Osteoblast (primary cell): ENCODE measurements around the gene TBATA. TPM values are rescaled to one million over a fixed set of nuclear protein-coding genes. Genes with fewer than 3 reads are reported as not detected.
"Not testable (repeated sequence)": the region's sequence is repeated elsewhere in the genome, so short reads cannot be mapped to it uniquely, and the experiment has no call there.

Experiments used
- DNase-seq: peaks from one replicate; pipeline ENCODE4 v3.0.0; 2011; ENCODE audit warnings: low spot score, mixed read lengths; ENCODE audit not compliant: insufficient read length; ENCODE audit errors: missing footprints
- H2AFZ ChIP-seq: 2 replicates; pipeline ENCODE4 v1.6.0; 2011; ENCODE audit warnings: mild to moderate bottlenecking, low read length
- H3K27ac ChIP-seq: 2 replicates; pipeline ENCODE4 v1.5.1; 2011; ENCODE audit warnings: mild to moderate bottlenecking, low read depth, low read length, moderate library complexity
- H3K27me3 ChIP-seq: 2 replicates; pipeline ENCODE4 v1.6.0; 2012; ENCODE audit warnings: mild to moderate bottlenecking, control low read depth, inconsistent platforms, low read length, moderate library complexity; ENCODE audit not compliant: insufficient read depth
- H3K36me3 ChIP-seq: 2 replicates; pipeline ENCODE4 v1.5.1; 2011; ENCODE audit warnings: mild to moderate bottlenecking, low read length, control low read depth, moderate library complexity; ENCODE audit not compliant: insufficient read depth
- H3K4me1 ChIP-seq: 2 replicates; pipeline ENCODE4 v1.5.1; 2011; ENCODE audit warnings: mild to moderate bottlenecking, low read length, control low read depth, moderate library complexity; ENCODE audit not compliant: insufficient read depth
- H3K4me2 ChIP-seq: 2 replicates; pipeline ENCODE4 v1.6.0; 2011; ENCODE audit warnings: mild to moderate bottlenecking, low read length; ENCODE audit not compliant: insufficient read depth
- H3K4me3 ChIP-seq: fragments of 200-600 bp; sonication (generic); 3 replicates; pipeline ENCODE4 v1.5.1; 2012; ENCODE audit warnings: mild to moderate bottlenecking, low read length, inconsistent platforms; ENCODE audit not compliant: insufficient read depth
- H3K79me2 ChIP-seq: 2 replicates; pipeline ENCODE4 v1.6.0; 2012; ENCODE audit warnings: mild to moderate bottlenecking, low read length, control low read depth, inconsistent platforms; ENCODE audit not compliant: insufficient read depth
- H3K9me3 ChIP-seq: 2 replicates; pipeline ENCODE4 v1.5.1; 2011; ENCODE audit warnings: low read depth, low read length, control low read depth
- H4K20me1 ChIP-seq: 2 replicates; pipeline ENCODE4 v1.6.0; 2012; ENCODE audit warnings: mild to moderate bottlenecking, low read length, control low read depth; ENCODE audit not compliant: insufficient read depth
- CTCF ChIP-seq: IDR thresholded peaks from 2 replicates; pipeline ENCODE4 v1.5.1; 2011; ENCODE audit warnings: mild to moderate bottlenecking, low read depth, low read length, moderate library complexity; ENCODE audit errors: extremely low read depth
- total RNA-seq: library from RNA; depleted of rRNA; stranded (reverse); fragments of >200 nt; gene quantifications from 2 replicates; pipeline ENCODE4 v1.2.3, GENCODE V29; 2012

The TBATA gene
- total RNA-seq, 1 donor: not detected

DNA sequence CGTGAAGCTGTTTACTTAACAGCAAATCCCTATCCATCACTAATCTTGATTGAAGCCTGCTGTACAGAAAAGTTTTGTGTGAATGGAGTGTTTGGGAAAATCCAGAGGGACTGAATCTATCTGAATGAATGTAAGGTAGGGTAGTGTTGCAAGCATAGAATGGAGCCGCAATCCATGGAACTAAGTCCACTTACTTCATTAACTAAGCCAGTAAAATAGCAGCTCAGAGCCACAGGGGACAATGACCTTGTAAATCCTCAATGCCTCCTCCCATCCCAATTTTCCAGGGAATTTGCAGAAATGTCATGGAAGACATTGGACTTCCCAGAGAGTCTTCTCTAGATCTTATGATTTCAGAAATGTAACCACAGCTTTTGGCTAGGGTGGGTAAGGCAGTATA lies 15.2 kb downstream of the TBATA start:
- H4K20me1 ChIP-seq: no peaks in the 10 kb centered on the region
- no peak overlapping the region for H3K4me3 ChIP-seq
- H2AFZ ChIP-seq: no peak overlapping the region
- no peaks in the 10 kb centered on the region for H3K79me2 ChIP-seq
- peaks cover 2% of the 10 kb centered on the region for H3K9me3 ChIP-seq
- no peak for TF ChIP-seq CTCF
- peaks cover 3% of the 10 kb centered on the region for H3K27me3 ChIP-seq
- no peaks in the 10 kb centered on the region for H3K36me3 ChIP-seq
- H3K4me2 ChIP-seq: no peak overlapping the region
- H3K4me1 ChIP-seq: no peaks in the 10 kb centered on the region
- no peak overlapping the region for H3K27ac ChIP-seq
- DNase-seq: peak; percentile 41

GRCh38 chr10:70769121-70769520 lies 16.1 kb downstream of the TBATA start:
- H2AFZ ChIP-seq: no peak overlapping the region

GRCh38 chr10:70768026-70768685 lies 17.0 kb downstream of the TBATA start:
- H3K4me1 ChIP-seq, H3K4me3 ChIP-seq, H3K9me3 ChIP-seq, DNase-seq, H2AFZ ChIP-seq, H3K79me2 ChIP-seq, H4K20me1 ChIP-seq, H3K27me3 ChIP-seq, H3K36me3 ChIP-seq, H3K27ac ChIP-seq, H3K4me2 ChIP-seq: not testable (repeated sequence)

More at GRCh38 chr10:70769121-70769520, 16.1 kb downstream of the TBATA start:
- no peak for DNase-seq
- peaks cover 3% of the 10 kb centered on the region for H3K27me3 ChIP-seq
- TF ChIP-seq CTCF: no peak
- H3K36me3 ChIP-seq: no peaks in the 10 kb centered on the region
- no peaks in the 10 kb centered on the region for H4K20me1 ChIP-seq
- no peak overlapping the region for H3K4me2 ChIP-seq
- no peak overlapping the region for H3K27ac ChIP-seq
- no peaks in the 10 kb centered on the region for H3K79me2 ChIP-seq
- H3K4me1 ChIP-seq: no peaks in the 10 kb centered on the region
- H3K9me3 ChIP-seq: peaks cover 2% of the 10 kb centered on the region
- H3K4me3 ChIP-seq: no peak overlapping the region

- no peaks in the 10 kb centered on the region for H3K4me1 ChIP-seq
- H3K9me3 ChIP-seq: peaks cover 2% of the 10 kb centered on the region
- H3K4me2 ChIP-seq: no peak overlapping the region
- no peaks in the 10 kb centered on the region for H4K20me1 ChIP-seq
- H2AFZ ChIP-seq: no peak overlapping the region
- TF ChIP-seq CTCF: no peak
- H3K79me2 ChIP-seq: no peaks in the 10 kb centered on the region
- DNase-seq: no peak
- no peak overlapping the region for H3K27ac ChIP-seq
- no peaks in the 10 kb centered on the region for H3K36me3 ChIP-seq
- H3K4me3 ChIP-seq: no peak overlapping the region
- peaks cover 3% of the 10 kb centered on the region for H3K27me3 ChIP-seq
Measured at GRCh38 chr10:70765794-70766594, 19.2 kb downstream of the TBATA start.
